ENCODE data around the gene CLMP.

The CLMP gene

GRCh38 chr11:123188508-123189165 lies 6.4 kb downstream of the CLMP start:
- no peak for DNase-seq (ENCODE audit: low read depth in 2 of 2)

GRCh38 chr11:123187665-123188507 lies 7.2 kb downstream of the CLMP start:
- DNase-seq (ENCODE audit: low read depth in 2 of 2) = no peak

GRCh38 chr11:123187248-123187647 lies 7.8 kb downstream of the CLMP start:
- DNase-seq (ENCODE audit: low read depth in 2 of 2) = no peak

- DNase-seq (ENCODE audit: low read depth in 2 of 2) = no peak
These were observed 8.8 kb downstream of the CLMP start for GRCh38 chr11:123186286-123186685.

- no peak for DNase-seq (ENCODE audit: low read depth in 2 of 2)
These were observed 9.7 kb downstream of the CLMP start for GRCh38 chr11:123185326-123185725.

GRCh38 chr11:123184531-123184930 lies 10.5 kb downstream of the CLMP start:
- DNase-seq (ENCODE audit: low read depth in 2 of 2) = no peak

- DNase-seq (ENCODE audit: low read depth in 2 of 2) = no peak
These were observed 11.5 kb downstream of the CLMP start for GRCh38 chr11:123183391-123184099.

- DNase-seq (ENCODE audit: low read depth in 2 of 2) = no peak
These were observed 13.1 kb downstream of the CLMP start for GRCh38 chr11:123181767-123182500.

GRCh38 chr11:123181075-123181474 lies 14.0 kb downstream of the CLMP start:
- DNase-seq (ENCODE audit: low read depth in 2 of 2) = no peak

- no peak for DNase-seq (ENCODE audit: low read depth in 2 of 2)
These were observed 14.5 kb downstream of the CLMP start for GRCh38 chr11:123180574-123180973.

GRCh38 chr11:123180166-123180565 lies 14.9 kb downstream of the CLMP start:
- no peak for DNase-seq (ENCODE audit: low read depth in 2 of 2)

GRCh38 chr11:123179586-123179985 lies 15.5 kb downstream of the CLMP start:
- no peak for DNase-seq (ENCODE audit: low read depth in 2 of 2)

GRCh38 chr11:123178186-123178585 lies 16.9 kb downstream of the CLMP start:
- DNase-seq (ENCODE audit: low read depth in 2 of 2) = no peak

- no peak for DNase-seq (ENCODE audit: low read depth in 2 of 2)
These were observed 18.3 kb downstream of the CLMP start for GRCh38 chr11:123176785-123177184.

GRCh38 chr11:123174196-123175183 lies 20.6 kb downstream of the CLMP start:
- DNase-seq (ENCODE audit: low read depth in 2 of 2) = no peak

- no peak for DNase-seq (ENCODE audit: low read depth in 2 of 2)
These were observed 21.2 kb downstream of the CLMP start for GRCh38 chr11:123173856-123174186.

GRCh38 chr11:123173040-123173855 lies 21.8 kb downstream of the CLMP start:
- DNase-seq (ENCODE audit: low read depth in 2 of 2) = no peak

GRCh38 chr11:123170929-123171328 lies 24.1 kb downstream of the CLMP start:
- no peak for DNase-seq (ENCODE audit: low read depth in 2 of 2)

GRCh38 chr11:123169821-123170220 lies 25.2 kb downstream of the CLMP start:
- no peak for DNase-seq (ENCODE audit: low read depth in 2 of 2)

- DNase-seq (ENCODE audit: low read depth in 2 of 2) = no peak
These were observed 26.0 kb downstream of the CLMP start for GRCh38 chr11:123168955-123169484.
